ENCODE results near the gene ELANE. TPM values are rescaled to one million over a fixed set of nuclear protein-coding genes. Genes with fewer than 3 reads are reported as not detected.
"Not testable (repeated sequence)": the region's sequence is repeated elsewhere in the genome, so short reads cannot be mapped to it uniquely, and the experiment has no call there.

The ELANE gene
- total RNA-seq, 1 experiment from 2014 or later: not detected

- not testable (repeated sequence) for DNase-seq (ENCODE audit: low read depth)
These were observed 26.9 kb downstream of the ELANE start for GRCh38 chr19:878751-879561.

GRCh38 chr19:879711-880438 lies 27.8 kb downstream of the ELANE start:
- DNase-seq (ENCODE audit: low read depth): no peak

GRCh38 chr19:881385-882071 lies 29.4 kb downstream of the ELANE start:
- no peak for DNase-seq (ENCODE audit: low read depth)

GRCh38 chr19:882871-883497 lies 30.9 kb downstream of the ELANE start:
- DNase-seq (ENCODE audit: low read depth): no peak

- DNase-seq (ENCODE audit: low read depth): no peak
These were observed 31.6 kb downstream of the ELANE start for GRCh38 chr19:883661-884211.

GRCh38 chr19:884420-885211 lies 32.5 kb downstream of the ELANE start:
- DNase-seq (ENCODE audit: low read depth): no peak

- DNase-seq (ENCODE audit: low read depth): no peak
These were observed 33.6 kb downstream of the ELANE start for GRCh38 chr19:885536-886224.

GRCh38 chr19:887072-887471 lies 35.0 kb downstream of the ELANE start:
- DNase-seq (ENCODE audit: low read depth): peak; percentile 80

- DNase-seq (ENCODE audit: low read depth): no peak
These were observed 35.5 kb downstream of the ELANE start for GRCh38 chr19:887599-887998.

GRCh38 chr19:888581-889385 lies 36.7 kb downstream of the ELANE start:
- DNase-seq (ENCODE audit: low read depth): no peak

GRCh38 chr19:889662-890295 lies 37.7 kb downstream of the ELANE start:
- no peak for DNase-seq (ENCODE audit: low read depth)

- DNase-seq (ENCODE audit: low read depth): no peak
These were observed 38.7 kb downstream of the ELANE start for GRCh38 chr19:890831-891230.

GRCh38 chr19:891421-892200 lies 39.5 kb downstream of the ELANE start:
- DNase-seq (ENCODE audit: low read depth): not testable (repeated sequence)

GRCh38 chr19:892243-892893 lies 40.3 kb downstream of the ELANE start:
- DNase-seq (ENCODE audit: low read depth): no peak

GRCh38 chr19:892894-893689 lies 41.0 kb downstream of the ELANE start, which contains the start of the genes MED16 and RNU6-9:
Gene MED16, minus strand, starts transcription at chr19:893187. Its CDS starts 2,056 bp downstream, at chr19:891131.
Gene RNU6-9, plus strand, starts transcription at chr19:893484.
- peak; percentile 91 for DNase-seq (ENCODE audit: low read depth)

- DNase-seq (ENCODE audit: low read depth): no peak
These were observed 44.3 kb downstream of the ELANE start for GRCh38 chr19:896434-896833.

- no peak for DNase-seq (ENCODE audit: low read depth)
These were observed 44.9 kb downstream of the ELANE start for GRCh38 chr19:896999-897398.

Measured in RPMI7951 (cell line).